ENCODE results near the gene ANG.
"Not testable (repeated sequence)": the region's sequence is repeated elsewhere in the genome, so short reads cannot be mapped to it uniquely, and the experiment has no call there.

ANG gene

DNA sequence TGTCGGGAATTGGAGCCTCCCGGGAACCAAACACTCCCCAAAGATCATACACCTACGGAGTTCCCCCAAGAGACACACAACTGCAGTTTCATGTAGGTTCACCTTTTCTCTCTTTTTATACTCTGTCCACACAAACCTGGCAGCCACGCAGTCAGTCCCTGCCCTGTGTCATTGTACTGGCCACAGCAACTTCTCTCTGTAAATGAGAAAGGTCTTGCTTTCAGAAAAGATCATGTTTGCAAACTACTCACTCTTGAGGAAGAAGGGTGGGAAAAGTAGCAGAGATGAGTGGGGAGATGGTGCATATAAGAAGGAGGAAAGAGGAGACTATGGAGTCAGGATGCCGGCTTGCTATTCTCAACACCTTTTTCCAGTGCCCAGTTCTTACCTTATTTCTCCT is 10.4 kb downstream of the ANG start:
- POLR2A ChIA-PET, result no interaction called here
- CTCF ChIA-PET, result interaction anchor here (0.6 to 1.0 kb wide), 4 partner anchors 157 to 366 kb away, joined by 3 to 9 read pairs (median 6); no protein-coding TSS in a partner anchor
- TF ChIP-seq SP1 (IDR thresholded peaks at IDR 0.05), result no peak
- TF ChIP-seq, protein P1, sequence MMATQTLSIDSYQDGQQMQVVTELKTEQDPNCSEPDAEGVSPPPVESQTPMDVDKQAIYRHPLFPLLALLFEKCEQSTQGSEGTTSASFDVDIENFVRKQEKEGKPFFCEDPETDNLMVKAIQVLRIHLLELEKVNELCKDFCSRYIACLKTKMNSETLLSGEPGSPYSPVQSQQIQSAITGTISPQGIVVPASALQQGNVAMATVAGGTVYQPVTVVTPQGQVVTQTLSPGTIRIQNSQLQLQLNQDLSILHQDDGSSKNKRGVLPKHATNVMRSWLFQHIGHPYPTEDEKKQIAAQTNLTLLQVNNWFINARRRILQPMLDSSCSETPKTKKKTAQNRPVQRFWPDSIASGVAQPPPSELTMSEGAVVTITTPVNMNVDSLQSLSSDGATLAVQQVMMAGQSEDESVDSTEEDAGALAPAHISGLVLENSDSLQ (IDR thresholded peaks at IDR 0.05), result no peak
- no peak for TF ChIP-seq FOXM1 (IDR thresholded peaks at IDR 0.05; ENCODE audit: borderline replicate concordance)
- no peak for TF ChIP-seq ELF4 (IDR thresholded peaks at IDR 0.05)
- no peak for TF ChIP-seq FOXA1 (IDR thresholded peaks at IDR 0.05)
- TF ChIP-seq TARDBP (IDR thresholded peaks at IDR 0.05), result no peak
- TF ChIP-seq NFRKB (IDR thresholded peaks at IDR 0.05), result no peak
- TF ChIP-seq ARNT (IDR thresholded peaks at IDR 0.05), result no peak
- no peak for TF ChIP-seq HDGF (IDR thresholded peaks at IDR 0.05; ENCODE audit: borderline replicate concordance)
- no peak for TF ChIP-seq L3MBTL2 (conservative IDR thresholded peaks at IDR 0.05)
- TF ChIP-seq FOXK2 (IDR thresholded peaks at IDR 0.05), result no peak
- no peak for DNase-seq (ENCODE audit: extremely low spot score)

DNA sequence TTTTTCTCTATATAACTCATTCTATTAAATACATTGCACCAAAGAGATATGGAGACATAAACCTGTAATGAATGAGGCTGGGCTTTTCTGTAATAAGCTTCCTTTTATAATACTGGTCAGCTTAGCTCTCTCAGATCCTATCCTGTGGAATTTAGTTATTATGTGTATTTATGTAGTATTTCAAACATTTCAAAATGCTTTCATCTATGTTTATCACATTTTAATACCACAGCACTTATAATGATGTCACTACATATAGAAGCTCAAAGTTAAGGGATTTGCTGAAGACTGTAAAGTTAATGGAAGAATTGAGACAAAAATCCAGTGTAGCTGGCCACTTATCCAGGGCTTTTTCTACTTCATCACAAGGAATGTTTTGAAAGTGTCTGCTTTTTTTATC is 11.4 kb downstream of the ANG start:
- TF ChIP-seq ELF4 (IDR thresholded peaks at IDR 0.05), result no peak
- TF ChIP-seq ZNF384 (IDR thresholded peaks at IDR 0.05), result no peak
- TF ChIP-seq LEF1 (IDR thresholded peaks at IDR 0.05; ENCODE audit: borderline replicate concordance), result no peak
- TF ChIP-seq, protein P1 (IDR thresholded peaks at IDR 0.05), result no peak
- TF ChIP-seq FOXM1 (IDR thresholded peaks at IDR 0.05; ENCODE audit: borderline replicate concordance), result no peak
- no peak for TF ChIP-seq FOXA1 (IDR thresholded peaks at IDR 0.05)
- TF ChIP-seq NFRKB (IDR thresholded peaks at IDR 0.05), result no peak
- TF ChIP-seq FOXK2 (IDR thresholded peaks at IDR 0.05), result no peak
- TF ChIP-seq CTBP1 (IDR thresholded peaks at IDR 0.05; ENCODE audit: borderline replicate concordance), result no peak
- TF ChIP-seq TARDBP (IDR thresholded peaks at IDR 0.05), result no peak
- TF ChIP-seq SP1 (IDR thresholded peaks at IDR 0.05), result no peak
- TF ChIP-seq HDGF (IDR thresholded peaks at IDR 0.05; ENCODE audit: borderline replicate concordance), result no peak
- no peak for TF ChIP-seq SUZ12 (IDR thresholded peaks at IDR 0.05)
- TF ChIP-seq BHLHE40 (IDR thresholded peaks at IDR 0.05; ENCODE audit: borderline replicate concordance), result no peak
- TF ChIP-seq ARNT (IDR thresholded peaks at IDR 0.05), result no peak
- no peak for TF ChIP-seq L3MBTL2 (conservative IDR thresholded peaks at IDR 0.05)
- no peak for DNase-seq (ENCODE audit: extremely low spot score)
- POLR2A ChIA-PET, result no interaction called here
- CTCF ChIA-PET, result interaction anchor here (0.6 to 1.0 kb wide), 3 partner anchors 155 to 172 kb away, joined by 3 to 4 read pairs (median 3); no protein-coding TSS in a partner anchor

DNA sequence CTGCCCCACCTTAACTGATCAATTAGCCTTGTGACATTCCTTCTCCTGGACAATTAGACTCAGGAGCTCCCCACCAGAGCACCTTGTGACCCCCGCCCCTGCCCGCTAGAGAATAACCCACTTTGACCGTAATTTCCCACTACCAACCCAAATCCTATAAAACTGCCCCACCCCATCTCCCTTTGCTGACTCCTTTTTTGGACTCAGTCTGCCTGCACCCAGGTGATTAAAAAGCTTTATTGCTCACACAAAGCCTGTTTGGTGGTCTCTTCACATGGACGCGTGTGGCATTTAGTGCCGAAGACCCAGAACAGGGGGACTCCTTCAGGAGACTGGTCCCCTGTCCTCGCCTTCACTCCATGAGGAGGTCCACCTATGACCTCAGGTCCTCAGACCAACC is 12.4 kb downstream of the ANG start:
- DNase-seq (ENCODE audit: extremely low spot score); POLR2A ChIA-PET; CTCF ChIA-PET: not testable (repeated sequence)

DNA sequence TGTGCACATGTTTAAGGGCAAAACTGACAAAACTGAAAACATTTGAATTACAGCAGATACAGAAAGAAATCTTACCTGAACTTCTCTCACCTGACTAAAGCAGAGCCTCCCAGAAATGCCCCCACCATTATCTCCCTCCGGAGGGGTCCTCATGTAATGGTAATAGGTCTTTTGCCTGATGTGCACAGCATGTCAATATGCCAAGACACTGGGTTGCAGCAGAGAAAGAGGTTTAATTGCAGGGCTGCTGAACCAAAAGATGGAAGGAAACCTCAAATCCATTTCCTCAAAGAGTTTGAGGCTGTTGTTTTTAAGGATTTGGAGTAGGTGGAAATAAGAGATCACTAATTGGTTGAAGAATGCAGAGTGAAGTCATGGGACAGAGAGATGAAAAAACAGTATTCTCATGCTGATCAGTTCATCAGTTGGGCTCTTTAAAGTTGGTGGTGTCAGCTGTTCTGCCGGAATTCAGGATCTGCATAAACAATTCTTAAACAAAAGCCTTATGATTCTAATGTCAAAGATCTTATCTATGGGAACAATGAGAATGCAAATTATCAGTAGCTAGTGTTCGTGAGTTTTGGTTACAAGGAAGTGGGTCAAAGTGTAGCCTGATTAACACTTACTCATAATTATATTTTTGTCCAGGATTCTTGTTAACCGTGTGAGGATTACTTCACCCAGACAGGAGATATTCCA is 18.2 kb downstream of the ANG start:
- CTCF ChIA-PET, result no interaction called here
- DNase-seq (ENCODE audit: extremely low spot score), result no peak
- POLR2A ChIA-PET, result no interaction called here
- TF ChIP-seq SUZ12 (IDR thresholded peaks at IDR 0.05), result no peak
- TF ChIP-seq FOXK2 (IDR thresholded peaks at IDR 0.05), result no peak
- TF ChIP-seq ARNT (IDR thresholded peaks at IDR 0.05), result no peak
- no peak for TF ChIP-seq NFRKB (IDR thresholded peaks at IDR 0.05)
- no peak for TF ChIP-seq ELF4 (IDR thresholded peaks at IDR 0.05)
- TF ChIP-seq TARDBP (IDR thresholded peaks at IDR 0.05), result no peak
- TF ChIP-seq FOXM1 (IDR thresholded peaks at IDR 0.05; ENCODE audit: borderline replicate concordance), result no peak
- TF ChIP-seq FOXA1 (IDR thresholded peaks at IDR 0.05), result no peak
- TF ChIP-seq L3MBTL2 (conservative IDR thresholded peaks at IDR 0.05), result no peak
- TF ChIP-seq CTBP1 (IDR thresholded peaks at IDR 0.05; ENCODE audit: borderline replicate concordance), result no peak
- TF ChIP-seq, protein P1 (IDR thresholded peaks at IDR 0.05), result no peak
- TF ChIP-seq HDGF (IDR thresholded peaks at IDR 0.05; ENCODE audit: borderline replicate concordance), result no peak
- TF ChIP-seq LEF1 (IDR thresholded peaks at IDR 0.05; ENCODE audit: borderline replicate concordance), result no peak
- no peak for TF ChIP-seq SP1 (IDR thresholded peaks at IDR 0.05)
- no peak for TF ChIP-seq ZNF384 (IDR thresholded peaks at IDR 0.05)
- no peak for TF ChIP-seq BHLHE40 (IDR thresholded peaks at IDR 0.05; ENCODE audit: borderline replicate concordance)

DNA sequence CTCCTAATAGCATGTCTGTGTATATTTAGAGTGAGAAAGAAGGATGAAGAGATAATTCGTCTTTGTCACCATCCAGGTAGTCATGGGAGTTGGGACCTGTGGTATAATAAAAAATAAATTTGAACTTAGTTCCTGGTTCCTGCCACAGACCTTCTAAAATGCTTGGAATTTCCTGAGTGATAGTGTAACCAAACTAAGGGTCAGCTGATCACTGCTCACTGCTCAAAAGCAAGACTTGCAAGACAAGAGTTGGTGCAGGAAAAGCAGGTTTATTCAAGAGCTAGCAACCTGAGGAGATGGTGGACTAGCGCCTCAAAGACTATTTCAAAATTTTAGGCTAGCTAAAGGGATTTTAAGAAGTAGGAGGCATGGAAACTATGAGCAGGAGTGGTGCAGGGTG is 19.1 kb downstream of the ANG start:
- ChIA-PET CTCF (no interaction called here), POLR2A (no interaction called here)
- no peak for DNase-seq (ENCODE audit: extremely low spot score)
- no peak for TF ChIP-seq CTBP1 (IDR thresholded peaks at IDR 0.05; ENCODE audit: borderline replicate concordance)
- no peak for TF ChIP-seq HDGF (IDR thresholded peaks at IDR 0.05; ENCODE audit: borderline replicate concordance)
- TF ChIP-seq FOXA1 (IDR thresholded peaks at IDR 0.05), result no peak
- no peak for TF ChIP-seq NFRKB (IDR thresholded peaks at IDR 0.05)
- no peak for TF ChIP-seq FOXK2 (IDR thresholded peaks at IDR 0.05)
- TF ChIP-seq ZNF384 (IDR thresholded peaks at IDR 0.05), result no peak
- TF ChIP-seq, protein P1 (IDR thresholded peaks at IDR 0.05), result no peak
- no peak for TF ChIP-seq ARNT (IDR thresholded peaks at IDR 0.05)
- no peak for TF ChIP-seq L3MBTL2 (conservative IDR thresholded peaks at IDR 0.05)
- no peak for TF ChIP-seq FOXM1 (IDR thresholded peaks at IDR 0.05; ENCODE audit: borderline replicate concordance)
- TF ChIP-seq SP1 (IDR thresholded peaks at IDR 0.05), result no peak

DNA sequence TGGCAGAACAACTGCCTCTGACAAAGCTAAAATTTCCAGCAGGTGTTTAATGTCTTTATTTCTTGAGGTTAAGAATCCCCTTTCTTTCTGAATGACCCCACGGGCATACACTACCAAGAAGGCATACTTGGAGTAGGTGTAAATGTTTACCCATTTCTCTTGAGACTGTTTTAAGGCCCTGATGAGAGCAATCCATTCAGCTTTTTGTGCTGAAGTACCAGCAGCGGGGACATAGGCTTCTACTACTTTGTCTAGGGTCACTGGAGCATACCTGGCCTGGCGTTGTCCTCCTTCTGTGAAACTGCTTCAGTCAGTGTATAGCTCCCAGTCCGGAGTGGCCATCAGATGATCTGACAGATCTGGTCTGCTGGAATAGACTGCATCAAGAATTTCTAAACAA is 22.7 kb downstream of the ANG start:
- ChIA-PET CTCF (no interaction called here), POLR2A (no interaction called here)
- TF ChIP-seq SP1 (IDR thresholded peaks at IDR 0.05) (no peak), ZNF384 (IDR thresholded peaks at IDR 0.05) (no peak), L3MBTL2 (conservative IDR thresholded peaks at IDR 0.05) (no peak), LEF1 (IDR thresholded peaks at IDR 0.05; ENCODE audit: borderline replicate concordance) (no peak)
- TF ChIP-seq, protein P1 (IDR thresholded peaks at IDR 0.05), result no peak
- no peak for DNase-seq (ENCODE audit: extremely low spot score)

All from HEK293T (cell line).